GM19438 (cell line): Measurements from ENCODE around the gene CLSTN2.

Experiments used
- ATAC-seq: cut with Tn5 transposase; IDR thresholded peaks from one replicate; pipeline ENCODE4 v1.9.1; 2021; ENCODE audit warnings: low read depth; ENCODE audit not compliant: unreplicated experiment

Gene CLSTN2

GRCh38 chr3:140359233-140359995, 424.4 kb downstream of the CLSTN2 start:
- ATAC-seq = no peak

- no peak for ATAC-seq
Measured at GRCh38 chr3:140360332-140360731, 425.3 kb downstream of the CLSTN2 start.

- no peak for ATAC-seq
Measured at GRCh38 chr3:140363801-140364200, 428.8 kb downstream of the CLSTN2 start.

- no peak for ATAC-seq
Measured at GRCh38 chr3:140365872-140366697, 431.1 kb downstream of the CLSTN2 start.

- no peak for ATAC-seq
Measured at GRCh38 chr3:140368223-140368811, 433.3 kb downstream of the CLSTN2 start.

GRCh38 chr3:140370686-140371085, 435.7 kb downstream of the CLSTN2 start:
- ATAC-seq = no peak

GRCh38 chr3:140373234-140373633, 438.2 kb downstream of the CLSTN2 start:
- ATAC-seq = no peak

GRCh38 chr3:140375002-140375401, 440.0 kb downstream of the CLSTN2 start:
- ATAC-seq = no peak

- ATAC-seq = no peak
Measured at GRCh38 chr3:140376136-140376889, 441.3 kb downstream of the CLSTN2 start.

GRCh38 chr3:140377644-140378043, 442.7 kb downstream of the CLSTN2 start:
- no peak for ATAC-seq

- no peak for ATAC-seq
Measured at GRCh38 chr3:140378571-140379340, 443.8 kb downstream of the CLSTN2 start.

- ATAC-seq = no peak
Measured at GRCh38 chr3:140384028-140384771, 449.2 kb downstream of the CLSTN2 start.

GRCh38 chr3:140384876-140385275, 449.9 kb downstream of the CLSTN2 start:
- ATAC-seq = no peak

GRCh38 chr3:140386357-140387100, 451.5 kb downstream of the CLSTN2 start:
- ATAC-seq = no peak

- no peak for ATAC-seq
Measured at GRCh38 chr3:140387244-140387643, 452.3 kb downstream of the CLSTN2 start.

- no peak for ATAC-seq
Measured at GRCh38 chr3:140388202-140388922, 453.4 kb downstream of the CLSTN2 start.

- no peak for ATAC-seq
Measured at GRCh38 chr3:140391061-140391460, 456.1 kb downstream of the CLSTN2 start.
